Gastrocnemius medialis (tissue), 4 donors: Measurements from ENCODE around the gene DMBT1. TPM values are rescaled to one million over a fixed set of nuclear protein-coding genes. Genes with fewer than 3 reads are reported as not detected.

Source experiments
- ATAC-seq, 2 donors: fragments of 150-250 bp; one replicate each; pipeline ENCODE4 v1.9.1; 2016
- DNase-seq, 2 donors: peaks; one replicate each; pipeline ENCODE4 v3.0.0-alpha.2; 2019
- H3K27ac ChIP-seq, 4 donors: fragments of 200-600 bp; sonication (generic); 1 replicate in 1 of 4; 2 replicates in 3 of 4; pipeline ENCODE4 v1.5.1; 2016 to 2018; ENCODE audit warnings: mild to moderate bottlenecking in 2 of 4, moderate library complexity in 1 of 4
- H3K27me3 ChIP-seq, 3 donors: fragments of 200-600 bp; sonication (generic) in 2 of 3; 1 replicate in 1 of 3; 2 replicates in 2 of 3; pipeline versions ENCODE4 v1.5.1 to v1.6.0; 2016 to 2019; ENCODE audit warnings: mild to moderate bottlenecking in 1 of 3, moderate library complexity in 1 of 3
- H3K36me3 ChIP-seq, 2 donors: fragments of 200-600 bp; sonication (generic) in 1 of 2; one replicate each; pipeline ENCODE4 v1.5.1; 2017 to 2018
- H3K4me1 ChIP-seq, 2 donors: fragments of 200-600 bp; sonication (generic) in 1 of 2; one replicate each; pipeline ENCODE4 v1.5.1; 2016 to 2017; ENCODE audit warnings: mild to moderate bottlenecking in 2 of 2
- H3K4me3 ChIP-seq, 4 donors: fragments of 200-600 bp; sonication (generic) in 3 of 4; 1 replicate in 1 of 4; 2 replicates in 3 of 4; pipeline ENCODE4 v1.5.1; 2016 to 2019; ENCODE audit warnings: mild to moderate bottlenecking in 2 of 4
- H3K9me3 ChIP-seq, 3 donors: fragments of 200-600 bp; sonication (generic) in 2 of 3; 1 replicate in 1 of 3; 2 replicates in 2 of 3; pipeline ENCODE4 v1.5.1; 2016 to 2019
- POLR2A ChIP-seq, 2 donors: fragments of 450-650 bp; IDR thresholded peaks; one replicate each; pipeline ENCODE4 v1.6.1; 2017; ENCODE audit warnings: antibody characterized with exemption in 2 of 2, mild to moderate bottlenecking in 2 of 2, moderate library complexity in 2 of 2
- in situ Hi-C, 4 donors: fragments of 200-750 bp; cut with MboI; loops; one replicate each; pipeline versions ENCODE4 v1.15.0 to v1.8.0; 2017; ENCODE audit warnings: low sequenced_read_pairs in 4 of 4
- intact Hi-C: fragments of 100-400 bp; cut with DNase I; formaldehyde crosslinking; loops from one replicate; pipeline ENCODE4 v1.15.1; 2023; ENCODE audit warnings: low total_unique reads
- total RNA-seq, 4 donors: library from RNA; depleted of rRNA; stranded (reverse); fragments of >200 nt; gene quantifications; one replicate each; pipeline versions ENCODE4 v1.1.0 to v1.2.3, GENCODE V29; 2016
- TF ChIP-seq, protein P1 (sequence below), 5 experiments: fragments of 450-650 bp in 3 of 5; fragments of 200-600 bp in 2 of 5; sonication (generic) in 2 of 5; IDR thresholded peaks in 4 of 5; conservative IDR thresholded peaks in 1 of 5; 1 replicate in 4 of 5; 2 replicates in 1 of 5; pipeline ENCODE4 v1.5.1; 2016 to 2019; ENCODE audit warnings: antibody characterized with exemption in 5 of 5, mild to moderate bottlenecking in 3 of 5, moderate library complexity in 3 of 5

DMBT1 gene
- total RNA-seq, 4 donors from 2014 or later = 0.32 TPM; not detected in 3

DNA sequence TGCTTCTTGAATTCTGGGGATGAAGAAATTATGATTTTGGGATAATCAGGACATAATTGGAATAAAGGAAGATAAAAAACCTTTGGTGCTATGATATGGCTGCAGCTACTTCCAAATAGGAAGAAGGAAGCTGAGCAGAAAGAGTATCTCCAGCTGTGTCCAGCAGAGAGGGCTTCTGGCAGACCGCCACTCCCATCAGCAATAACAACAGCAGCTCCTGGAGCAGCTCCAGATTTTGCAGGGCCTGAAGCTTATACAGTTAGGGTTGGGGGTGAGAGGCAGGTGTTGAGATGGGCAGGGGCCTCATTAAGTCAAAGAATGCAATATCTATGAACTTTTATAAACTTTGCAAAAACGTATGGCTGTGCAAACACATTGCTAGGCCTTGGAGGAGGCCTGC, 76.8 kb downstream of the DMBT1 start:
- no peak overlapping the region for H3K27ac ChIP-seq
- H3K36me3 ChIP-seq = no peaks in the 10 kb centered on the region
- no peak for TF ChIP-seq POLR2A (IDR thresholded peaks at IDR 0.05)
- TF ChIP-seq, protein P1, sequence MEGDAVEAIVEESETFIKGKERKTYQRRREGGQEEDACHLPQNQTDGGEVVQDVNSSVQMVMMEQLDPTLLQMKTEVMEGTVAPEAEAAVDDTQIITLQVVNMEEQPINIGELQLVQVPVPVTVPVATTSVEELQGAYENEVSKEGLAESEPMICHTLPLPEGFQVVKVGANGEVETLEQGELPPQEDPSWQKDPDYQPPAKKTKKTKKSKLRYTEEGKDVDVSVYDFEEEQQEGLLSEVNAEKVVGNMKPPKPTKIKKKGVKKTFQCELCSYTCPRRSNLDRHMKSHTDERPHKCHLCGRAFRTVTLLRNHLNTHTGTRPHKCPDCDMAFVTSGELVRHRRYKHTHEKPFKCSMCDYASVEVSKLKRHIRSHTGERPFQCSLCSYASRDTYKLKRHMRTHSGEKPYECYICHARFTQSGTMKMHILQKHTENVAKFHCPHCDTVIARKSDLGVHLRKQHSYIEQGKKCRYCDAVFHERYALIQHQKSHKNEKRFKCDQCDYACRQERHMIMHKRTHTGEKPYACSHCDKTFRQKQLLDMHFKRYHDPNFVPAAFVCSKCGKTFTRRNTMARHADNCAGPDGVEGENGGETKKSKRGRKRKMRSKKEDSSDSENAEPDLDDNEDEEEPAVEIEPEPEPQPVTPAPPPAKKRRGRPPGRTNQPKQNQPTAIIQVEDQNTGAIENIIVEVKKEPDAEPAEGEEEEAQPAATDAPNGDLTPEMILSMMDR (IDR thresholded peaks at IDR 0.05 in 4 of 5, conservative IDR thresholded peaks at IDR 0.05 in 1 of 5) = no peak
- in situ Hi-C loops = no loop called here
- H3K27me3 ChIP-seq = no peaks in the 10 kb centered on the region
- H3K9me3 ChIP-seq = no peaks in the 10 kb centered on the region
- intact Hi-C loops = no loop called here
- ATAC-seq (no peak), DNase-seq (no peak)
- H3K4me1 ChIP-seq = no peaks in the 10 kb centered on the region
- no peak overlapping the region for H3K4me3 ChIP-seq

DNA sequence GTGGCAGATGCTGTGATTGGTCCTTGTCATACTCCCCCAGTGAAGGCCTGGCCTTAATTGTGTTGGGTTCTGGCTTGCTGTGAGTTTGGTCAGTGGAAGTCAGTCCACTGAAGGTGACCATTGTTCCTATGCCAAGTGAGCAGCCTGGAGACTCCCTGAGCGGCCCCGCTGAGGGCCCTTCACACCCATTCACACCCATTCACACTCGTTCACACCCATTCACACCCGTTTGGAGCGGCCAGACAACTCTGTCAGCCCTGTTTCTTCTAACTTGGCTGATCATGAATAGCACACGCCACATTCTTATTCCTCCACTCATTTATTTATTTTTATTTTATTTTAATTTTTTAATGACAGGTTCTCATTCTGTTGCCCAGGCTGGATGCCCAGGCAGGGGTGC, 77.6 kb downstream of the DMBT1 start:
- DNase-seq (no peak), ATAC-seq (no peak)
- Histone ChIP-seq H3K27ac (no peak overlapping the region), H3K27me3 (no peaks in the 10 kb centered on the region), H3K4me1 (no peaks in the 10 kb centered on the region), H3K36me3 (no peaks in the 10 kb centered on the region), H3K4me3 (no peak overlapping the region), H3K9me3 (no peaks in the 10 kb centered on the region)
- in situ Hi-C loops (no loop called here), intact Hi-C loops (no loop called here)
- no peak for TF ChIP-seq POLR2A (IDR thresholded peaks at IDR 0.05)
- TF ChIP-seq, protein P1 (IDR thresholded peaks at IDR 0.05 in 4 of 5, conservative IDR thresholded peaks at IDR 0.05 in 1 of 5) = no peak

DNA sequence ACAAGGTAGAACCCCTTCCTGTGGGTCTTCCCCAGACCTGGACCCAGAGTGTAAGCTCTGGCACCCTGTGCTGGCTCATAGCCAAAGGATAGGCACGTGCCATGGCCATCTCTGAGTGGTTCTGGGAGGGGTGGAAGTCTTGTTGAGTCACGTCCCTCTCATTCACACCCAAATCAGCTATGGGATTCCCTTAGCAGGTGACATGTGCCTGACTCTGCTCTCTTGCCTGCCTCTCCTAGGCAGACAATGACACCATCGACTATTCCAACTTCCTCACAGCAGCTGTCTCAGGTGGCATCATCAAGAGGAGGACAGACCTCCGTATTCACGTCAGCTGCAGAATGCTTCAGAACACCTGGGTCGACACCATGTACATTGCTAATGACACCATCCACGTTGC, 79.2 kb downstream of the DMBT1 start:
- Histone ChIP-seq H3K9me3 (no peaks in the 10 kb centered on the region), H3K27me3 (no peaks in the 10 kb centered on the region), H3K4me1 (no peaks in the 10 kb centered on the region), H3K27ac (no peak overlapping the region), H3K4me3 (no peak overlapping the region), H3K36me3 (no peaks in the 10 kb centered on the region)
- intact Hi-C loops (no loop called here), in situ Hi-C loops (no loop called here)
- ATAC-seq (no peak), DNase-seq (no peak)
- no peak for TF ChIP-seq POLR2A (IDR thresholded peaks at IDR 0.05)
- TF ChIP-seq, protein P1 (IDR thresholded peaks at IDR 0.05 in 4 of 5, conservative IDR thresholded peaks at IDR 0.05 in 1 of 5) = no peak

DNA sequence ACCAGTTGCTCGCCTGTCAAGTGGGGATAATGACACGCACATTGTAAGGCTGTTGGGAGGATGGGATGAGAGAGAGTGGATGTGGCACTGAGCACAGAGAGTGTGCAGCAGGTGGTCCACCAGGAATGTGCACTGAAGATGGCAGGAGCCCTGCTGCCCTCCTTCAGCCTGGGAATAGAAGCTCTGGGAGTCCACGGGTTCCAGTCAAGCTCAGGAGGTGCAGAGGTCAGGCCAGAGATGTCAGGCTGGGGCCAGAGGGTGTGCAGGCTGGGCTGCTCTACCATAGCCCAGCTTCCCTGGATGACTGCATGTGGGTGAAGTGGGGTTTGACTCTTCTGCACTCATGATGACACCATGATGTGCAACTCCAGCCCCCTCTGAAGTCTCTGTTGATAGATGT, 80.4 kb downstream of the DMBT1 start:
- no peak overlapping the region for H3K4me3 ChIP-seq
- in situ Hi-C loops = no loop called here
- no peaks in the 10 kb centered on the region for H3K36me3 ChIP-seq
- H3K9me3 ChIP-seq = no peaks in the 10 kb centered on the region
- DNase-seq (no peak), ATAC-seq (no peak)
- no peak overlapping the region for H3K27ac ChIP-seq
- intact Hi-C loops = no loop called here
- H3K4me1 ChIP-seq = no peaks in the 10 kb centered on the region
- no peaks in the 10 kb centered on the region for H3K27me3 ChIP-seq
- no peak for TF ChIP-seq POLR2A (IDR thresholded peaks at IDR 0.05)
- TF ChIP-seq, protein P1 (IDR thresholded peaks at IDR 0.05 in 4 of 5, conservative IDR thresholded peaks at IDR 0.05 in 1 of 5) = no peak
